IPS DF 19.7 (cell line): ENCODE measurements around the gene NEDD8.

ENCODE experiments used
- DNase-seq: peaks from one replicate; pipeline ENCODE4 v3.0.0-alpha.2; 2013; ENCODE audit warnings: low read depth, low spot score

Gene NEDD8

GRCh38 chr14:24232121-24232644 is at the start of gene NEDD8:
TSS of gene NEDD8 (minus strand) at chr14:24232367. CDS start at chr14:24232267, 100 bp downstream.
- peak; percentile 78 for DNase-seq

GRCh38 chr14:24281636-24282035 is 49.5 kb upstream of the NEDD8 start:
- DNase-seq, result no peak

- DNase-seq, result no peak
Observed at GRCh38 chr14:24280797-24281460, 48.8 kb upstream of the NEDD8 start.

DNA sequence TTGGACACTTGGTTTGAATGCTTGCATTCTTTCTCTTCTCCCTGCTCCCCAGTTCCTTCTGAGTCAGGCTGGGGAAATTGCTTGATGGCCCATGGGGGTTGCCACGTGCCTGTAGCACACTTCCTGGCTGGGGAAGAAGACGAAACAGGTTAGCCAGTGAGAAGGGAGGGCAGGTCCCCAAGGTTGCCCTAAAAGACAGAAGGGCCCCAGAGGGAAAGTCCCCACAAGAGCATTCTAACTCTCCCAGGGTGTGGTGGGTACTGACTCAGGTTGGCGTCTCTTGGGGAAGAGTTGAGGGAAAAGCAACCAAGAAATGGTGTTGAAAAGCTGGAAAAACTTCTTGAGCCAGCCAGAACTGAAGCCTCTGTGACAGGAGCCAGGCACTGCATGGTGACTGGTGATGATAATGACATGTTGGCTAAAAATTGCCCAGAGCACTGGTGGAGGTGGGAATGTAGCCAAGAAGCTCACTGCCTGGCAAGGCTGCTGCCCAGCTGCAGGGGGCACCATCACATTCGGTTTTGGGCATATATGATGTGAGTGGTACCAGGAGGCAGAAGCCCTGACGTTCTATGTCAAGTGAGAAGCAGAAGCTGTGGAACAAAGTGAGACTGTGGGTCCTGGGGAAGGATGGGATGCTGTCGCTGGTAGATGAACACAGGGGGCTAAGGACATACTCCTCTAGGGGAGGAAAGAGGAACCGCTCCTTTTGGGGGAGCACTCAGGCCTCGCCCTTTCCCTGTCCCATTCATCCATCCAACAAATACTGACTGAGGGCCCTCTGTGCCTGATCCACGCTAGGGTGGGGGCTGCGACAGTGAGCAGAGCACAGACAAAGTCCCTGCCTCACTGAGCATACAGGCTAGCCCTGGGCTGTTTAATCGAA is 47.4 kb upstream of the NEDD8 start:
- DNase-seq, result no peak

DNA sequence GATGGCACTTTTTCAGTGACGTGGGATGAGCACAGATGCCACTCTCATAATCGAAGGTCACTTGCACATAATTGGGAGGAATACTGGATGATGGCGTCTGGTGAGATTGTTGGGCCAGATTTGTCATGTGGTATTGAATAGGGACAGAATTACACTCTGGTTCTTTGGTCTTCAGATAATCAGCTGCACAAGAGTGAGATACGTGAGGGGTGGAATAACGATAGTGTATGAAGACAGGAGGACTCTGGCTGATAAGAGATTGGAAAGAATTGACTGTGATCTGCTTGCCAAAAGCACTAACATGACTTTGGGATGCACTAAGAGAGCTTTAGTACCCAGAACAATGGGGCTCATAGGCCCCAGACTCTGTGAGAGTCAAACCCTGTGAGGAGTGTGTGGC is 46.3 kb upstream of the NEDD8 start:
- no peak for DNase-seq

DNA sequence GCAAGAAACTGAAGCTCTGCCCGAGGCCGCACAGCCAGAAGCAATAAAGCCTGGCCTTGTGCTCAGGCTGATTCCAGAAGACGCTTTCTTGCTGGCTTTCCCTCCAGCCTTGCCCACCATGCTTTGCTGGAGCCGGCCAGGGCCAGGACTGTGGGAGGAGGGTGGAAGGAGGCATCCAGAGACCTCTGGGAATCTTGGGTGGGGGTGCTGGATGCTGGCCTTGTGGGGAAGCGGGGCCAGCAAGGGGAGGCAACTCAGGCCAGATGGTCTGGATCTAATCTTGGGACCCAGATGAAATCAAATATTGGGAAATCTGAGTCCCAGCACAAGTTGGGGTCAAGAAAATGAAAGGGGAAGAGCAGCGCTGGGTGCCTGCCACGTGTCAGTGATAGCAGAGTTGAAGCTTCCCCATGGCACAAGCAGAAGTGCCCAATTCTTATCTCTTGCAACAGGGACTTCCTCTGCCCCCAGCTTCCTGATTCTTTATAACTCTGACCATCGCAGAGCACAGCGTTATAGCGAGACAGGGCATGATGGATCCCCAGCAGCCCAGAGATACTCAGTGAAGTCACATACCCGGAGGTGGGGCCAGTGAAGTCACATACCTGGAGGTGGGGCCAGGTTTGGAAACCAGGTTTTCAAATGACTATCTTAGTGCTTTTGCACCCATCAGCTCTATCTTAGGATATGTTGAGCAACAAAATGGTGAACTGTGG is 45.6 kb upstream of the NEDD8 start:
- DNase-seq, result no peak

DNA sequence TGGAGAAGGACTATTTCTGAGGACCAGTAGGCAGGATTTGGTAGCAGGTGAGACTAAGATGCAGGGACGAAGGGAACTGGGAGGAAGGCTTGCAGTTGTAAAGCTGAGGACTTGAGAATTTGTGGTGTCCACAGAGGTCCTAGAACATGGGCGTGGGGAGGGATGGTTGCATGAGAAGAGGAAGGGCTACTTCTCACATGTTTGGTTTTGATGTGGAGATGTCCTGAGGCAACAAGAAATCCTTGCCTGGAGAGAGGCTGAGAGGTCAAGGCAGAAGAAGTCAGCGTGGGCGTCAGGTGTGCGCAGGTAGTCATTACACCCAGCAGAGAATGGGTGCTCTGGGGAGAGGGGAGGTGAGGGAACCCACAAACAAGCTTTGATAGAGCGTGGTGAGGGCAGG is 44.9 kb upstream of the NEDD8 start:
- DNase-seq, result no peak

DNA sequence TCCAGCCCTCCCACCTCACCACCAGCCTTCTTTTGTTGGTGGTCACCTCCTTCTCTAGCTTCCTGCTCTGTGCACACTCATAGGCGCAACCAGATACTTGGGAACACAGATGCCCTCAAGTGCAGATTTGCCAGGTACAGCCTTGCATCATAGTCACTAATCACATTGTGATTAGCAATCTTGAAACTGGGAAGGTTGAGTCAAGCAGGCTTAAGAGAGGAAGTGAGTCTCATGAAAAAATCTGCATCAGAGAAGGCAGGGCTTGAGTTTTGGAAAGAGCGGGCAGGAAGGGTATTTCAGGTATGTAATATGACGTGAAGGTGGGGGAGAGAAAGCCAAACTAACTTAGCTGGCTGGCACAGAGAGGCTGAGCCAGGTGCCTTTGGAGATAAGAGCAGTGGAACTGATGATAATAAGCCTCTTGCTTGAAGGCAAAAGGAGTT is 42.0 kb upstream of the NEDD8 start:
- no peak for DNase-seq

GRCh38 chr14:24273422-24273998 is 41.3 kb upstream of the NEDD8 start:
- no peak for DNase-seq

DNA sequence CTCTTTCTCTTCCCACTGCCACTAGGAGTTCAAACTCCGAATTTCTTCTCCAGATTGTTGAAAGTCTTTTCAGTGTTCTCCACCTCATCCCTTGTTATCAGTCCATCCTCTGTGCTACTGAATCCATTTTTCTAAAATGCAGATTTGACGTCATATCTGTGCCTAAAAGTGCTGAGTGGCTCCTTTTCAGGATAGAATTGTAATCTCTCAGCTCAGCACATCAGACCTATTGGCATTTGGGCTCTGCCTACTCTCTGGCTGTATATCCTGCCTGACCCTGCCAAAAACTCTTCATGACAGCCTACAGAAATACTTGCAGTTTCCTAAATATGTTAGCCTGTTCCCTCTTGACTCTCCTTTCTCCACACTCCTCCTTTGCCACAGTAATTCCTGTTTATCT is 40.3 kb upstream of the NEDD8 start:
- no peak for DNase-seq

DNA sequence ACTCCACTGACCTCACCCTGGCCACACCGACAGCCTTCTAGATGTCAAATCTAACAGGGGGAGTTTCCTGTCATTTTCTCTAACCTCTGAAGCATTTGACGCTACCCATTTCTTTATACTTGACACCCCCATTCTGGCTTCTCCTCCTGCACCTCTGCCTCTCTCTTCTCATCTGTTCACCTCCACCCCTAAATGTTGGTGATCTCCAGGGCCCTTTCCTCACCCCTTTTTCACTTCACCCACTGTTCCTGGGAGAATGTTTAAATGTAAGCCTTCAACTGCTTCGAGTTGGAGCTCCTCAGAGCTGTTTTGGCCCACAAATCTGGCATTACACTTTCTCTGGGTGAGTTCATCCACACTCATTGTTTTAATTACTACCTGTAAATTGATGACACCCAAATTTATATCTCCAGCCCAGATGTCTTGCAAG is 39.7 kb upstream of the NEDD8 start:
- DNase-seq, result no peak

DNA sequence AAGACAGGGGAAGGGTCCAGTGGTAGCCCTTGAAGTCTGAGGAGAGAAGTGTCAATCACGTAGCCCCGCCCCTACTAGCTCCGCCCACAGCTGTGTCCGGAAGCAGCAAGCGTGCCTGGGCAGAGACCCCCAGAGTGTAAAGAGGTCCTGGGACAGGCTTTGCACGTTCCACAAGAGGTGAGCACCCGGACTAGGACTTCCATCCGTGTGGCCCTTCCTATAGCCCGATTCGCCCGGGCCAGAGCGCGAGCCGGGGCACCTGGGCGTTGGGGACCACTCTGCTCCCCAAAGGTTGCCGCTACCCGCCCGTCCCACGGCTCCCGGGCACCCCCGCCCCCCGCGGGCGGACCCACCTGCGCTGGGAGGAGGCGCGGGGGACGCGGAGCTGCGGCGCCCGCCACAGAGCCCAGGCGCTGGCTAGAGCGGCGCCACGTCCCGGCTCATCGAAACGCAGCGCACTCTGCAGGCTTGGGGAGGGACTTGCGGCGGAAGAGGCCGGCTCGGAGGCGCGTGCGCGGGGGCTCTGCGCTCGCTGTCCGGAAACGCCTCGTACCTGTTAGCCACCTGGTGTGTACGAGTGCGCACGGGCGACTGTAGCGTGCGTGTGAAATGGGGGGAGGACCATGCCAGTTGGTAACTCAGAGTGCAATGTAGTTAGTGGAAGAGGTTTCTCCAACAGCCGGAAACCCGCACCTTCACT is 39.1 kb upstream of the NEDD8 start, which contains the start of gene RABGGTA:
RABGGTA (minus strand) TSS at position 464 of the 700 bp plus-strand sequence. CDS start 482 bp downstream, outside the sequence.
- DNase-seq, result peak; percentile 71

GRCh38 chr14:24270537-24271133 is 38.5 kb upstream of the NEDD8 start:
- no peak for DNase-seq

- DNase-seq, result no peak
Observed at GRCh38 chr14:24269910-24270536, 37.9 kb upstream of the NEDD8 start.

DNA sequence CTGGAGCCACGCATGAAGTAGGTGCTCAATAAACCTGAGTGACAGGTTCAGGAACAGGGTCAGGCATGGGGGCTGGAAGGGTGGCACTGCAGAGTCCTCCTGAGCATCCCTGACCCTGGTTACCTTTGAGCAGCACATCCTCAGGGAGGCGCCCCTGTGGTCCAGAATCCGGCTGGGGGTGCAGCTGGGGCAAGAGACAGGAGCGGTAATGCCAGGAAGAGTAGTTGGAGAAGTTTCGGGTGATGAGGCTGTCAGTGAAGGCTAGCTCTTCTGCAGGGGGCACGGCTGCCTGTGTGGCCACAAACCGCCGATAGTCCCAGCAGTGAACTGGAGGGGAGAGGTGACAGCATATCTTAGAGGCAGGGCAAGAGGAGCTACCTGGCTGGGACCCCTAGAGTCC is 37.2 kb upstream of the NEDD8 start:
- no peak for DNase-seq

DNA sequence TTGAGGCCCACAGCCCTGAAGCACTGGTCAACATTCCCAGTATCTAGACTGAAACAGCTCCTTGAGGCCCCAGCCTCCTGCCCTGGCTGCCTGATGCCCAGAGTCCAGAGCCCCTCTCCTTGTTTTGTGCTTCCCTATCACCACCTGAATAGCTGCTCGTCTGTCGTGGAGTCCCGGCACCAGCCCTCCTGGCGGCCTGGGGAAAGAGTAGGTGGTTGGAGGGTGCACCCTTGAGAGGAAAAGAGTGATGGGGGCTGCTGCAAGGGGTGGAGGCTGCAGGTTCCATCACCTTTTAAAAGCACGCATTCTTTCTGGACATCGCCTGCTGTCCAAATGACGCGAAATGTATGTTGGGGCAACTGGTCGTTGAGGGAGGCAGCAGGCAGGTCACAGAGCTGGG is 36.1 kb upstream of the NEDD8 start:
- DNase-seq, result no peak

GRCh38 chr14:24267516-24267915 is 35.3 kb upstream of the NEDD8 start:
- no peak for DNase-seq

DNA sequence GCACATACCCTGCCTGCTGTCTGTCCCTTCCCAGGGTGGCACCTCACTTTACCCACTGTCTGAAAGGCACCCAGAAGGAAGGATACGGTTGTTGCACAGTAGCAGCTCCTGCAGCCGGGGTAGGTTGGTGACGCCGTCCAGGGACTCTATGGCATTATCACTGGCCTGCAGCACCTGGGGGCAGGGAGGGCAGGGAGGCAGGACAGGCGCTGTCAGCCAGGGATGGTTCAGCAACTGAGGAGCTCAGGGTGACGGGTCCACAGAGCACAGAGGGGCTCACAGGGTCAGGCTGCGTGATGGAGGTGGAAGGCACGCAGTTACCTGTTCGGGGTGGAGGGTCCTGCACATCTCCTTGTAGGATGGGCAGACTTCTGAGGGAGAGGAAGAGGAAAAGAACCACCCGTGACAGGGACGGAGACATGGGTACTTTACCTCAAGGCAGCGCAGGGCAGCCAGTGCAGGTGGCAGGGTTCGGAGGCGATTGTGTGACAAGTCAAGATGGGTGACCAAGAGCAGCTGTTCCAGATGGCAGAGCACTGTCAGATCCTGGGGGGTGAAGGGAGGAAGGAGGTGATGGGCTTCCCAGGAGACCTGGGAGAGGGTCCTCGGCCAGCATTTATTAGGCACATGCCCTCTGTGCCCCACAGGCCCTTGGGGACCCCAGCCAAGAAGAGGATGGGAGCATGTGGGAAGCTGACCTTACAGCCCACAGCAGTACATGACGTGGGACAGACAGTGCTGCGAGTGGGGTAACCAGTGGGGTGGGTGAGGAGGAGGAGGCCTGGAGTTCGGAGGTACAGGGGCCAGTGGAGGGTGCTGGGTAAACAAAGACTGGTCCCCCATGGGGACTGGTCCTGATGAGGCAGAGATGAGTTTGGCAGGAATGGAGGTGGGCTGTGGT is 34.4 kb upstream of the NEDD8 start:
- DNase-seq, result no peak

- DNase-seq, result no peak
Observed at GRCh38 chr14:24264298-24264697, 32.1 kb upstream of the NEDD8 start.
